NCI-H1417 (cell line): ENCODE results near the gene CLNK.
"Not testable (repeated sequence)": the region's sequence is repeated elsewhere in the genome, so short reads cannot be mapped to it uniquely, and the experiment has no call there.

Experiments
- DNase-seq, 3 experiments: peaks; one replicate each; lab custom pipeline; 2025; lab: John Stamatoyannopoulos, UW

Gene CLNK

GRCh38 chr4:10576236-10576635 lies 108.3 kb downstream of the CLNK start:
- DNase-seq = no peak

- DNase-seq = no peak
Observed at GRCh38 chr4:10575414-10575813, 109.2 kb downstream of the CLNK start.

GRCh38 chr4:10574553-10574952 lies 110.0 kb downstream of the CLNK start:
- not testable (repeated sequence) for DNase-seq

- DNase-seq = peak in 1 of 3 experiments; percentile 9
Observed at GRCh38 chr4:10571909-10572308, 112.7 kb downstream of the CLNK start.

- no peak for DNase-seq
Observed at GRCh38 chr4:10569491-10569890, 115.1 kb downstream of the CLNK start.

- no peak for DNase-seq
Observed at GRCh38 chr4:10567766-10568165, 116.8 kb downstream of the CLNK start.

- DNase-seq = no peak
Observed at GRCh38 chr4:10565166-10565780, 119.3 kb downstream of the CLNK start.

GRCh38 chr4:10554694-10555093 lies 129.9 kb downstream of the CLNK start:
- DNase-seq = peak; percentile 40 to 83 (median 81)

- DNase-seq = no peak
Observed at GRCh38 chr4:10554121-10554520, 130.4 kb downstream of the CLNK start.

- DNase-seq = peak in 1 of 3 experiments; percentile 6
Observed at GRCh38 chr4:10552591-10553280, 131.8 kb downstream of the CLNK start.

- DNase-seq = peak in 1 of 3 experiments; percentile 27
Observed at GRCh38 chr4:10535912-10536311, 148.7 kb downstream of the CLNK start.

- DNase-seq = no peak
Observed at GRCh38 chr4:10534820-10535219, 149.7 kb downstream of the CLNK start.

GRCh38 chr4:10532155-10532554 lies 152.4 kb downstream of the CLNK start:
- no peak for DNase-seq

GRCh38 chr4:10530137-10530786 lies 154.3 kb downstream of the CLNK start:
- DNase-seq = no peak

- no peak for DNase-seq
Observed at GRCh38 chr4:10529291-10530136, 155.1 kb downstream of the CLNK start.

- DNase-seq = no peak
Observed at GRCh38 chr4:10527438-10527837, 157.1 kb downstream of the CLNK start.

GRCh38 chr4:10526429-10527222 lies 157.9 kb downstream of the CLNK start:
- peak in 1 of 3 experiments; percentile 15 for DNase-seq

GRCh38 chr4:10524196-10524833 lies 160.3 kb downstream of the CLNK start:
- DNase-seq = no peak

GRCh38 chr4:10521424-10521823 lies 163.1 kb downstream of the CLNK start:
- peak; percentile 63 to 97 (median 75) for DNase-seq

- DNase-seq = no peak
Observed at GRCh38 chr4:10509733-10510132, 174.8 kb downstream of the CLNK start.

GRCh38 chr4:10506077-10506476 lies 178.5 kb downstream of the CLNK start:
- DNase-seq = no peak
